ENCODE measurements around the gene UMAD1. TPM values are rescaled to one million over a fixed set of nuclear protein-coding genes. Genes with fewer than 3 reads are reported as not detected.

The UMAD1 gene
- total and polyA plus RNA-seq, 2 experiments from 2014 or later: 8.4 to 12.4 TPM

- Histone ChIP-seq H3K4me2 (0 out of 2 replicates have a peak overlapping the region, but pooled peaks have one; percentile 4), H3K36me3 (ENCODE audit: insufficient read depth) (no peaks in the 10 kb centered on the region), H3K4me3 (no peak overlapping the region), H3K9me2 (ENCODE audit: insufficient read depth) (0 out of 2 replicates have a peak, but pooled peaks cover 3% of the 10 kb centered on the region), H2AFZ (no peak overlapping the region), H3K4me1 (ENCODE audit: insufficient read depth) (peaks cover 47% of the 10 kb centered on the region), H4K20me1 (replicated peaks; ENCODE audit: insufficient read depth) (no peaks in the 10 kb centered on the region), H3K27me3 (ENCODE audit: insufficient read depth) (no peaks in the 10 kb centered on the region), H3F3A (replicated peaks; ENCODE audit: low read depth) (no peaks in the 10 kb centered on the region), H3K79me2 (replicated peaks; ENCODE audit: insufficient read depth) (no peaks in the 10 kb centered on the region), H3K27ac (ENCODE audit: low read depth) (no peak overlapping the region)
- Mint-ChIP-seq H3K36me3 (ENCODE audit: low read depth) (no peaks in the 10 kb centered on the region), H3K4me3 (no peak overlapping the region), H3K4me1 (peaks cover 49% of the 10 kb centered on the region), H3K27me3 (ENCODE audit: insufficient read depth, low read depth, poor library complexity) (no peaks in the 10 kb centered on the region), H3K9me3 (no peaks in the 10 kb centered on the region), H3K27ac (no peak overlapping the region)
- ATAC-seq (no peak), DNase-seq (ENCODE audit: low spot score) (no peak)
- TF ChIP-seq CTCF (conservative IDR thresholded peaks at IDR 0.05; ENCODE audit: low read depth in 2 of 2): no peak
- TF ChIP-seq ZNF462 (CRISPR knock-in tag; IDR thresholded peaks at IDR 0.05): no peak
- no peak for TF ChIP-seq CREB1 (CRISPR knock-in tag; IDR thresholded peaks at IDR 0.05; ENCODE audit: low read depth)
- no peak for TF ChIP-seq NANOG (IDR thresholded peaks at IDR 0.05; ENCODE audit: borderline replicate concordance)
- no peak for TF ChIP-seq ETS1 (IDR thresholded peaks at IDR 0.05)
- TF ChIP-seq REST (IDR thresholded peaks at IDR 0.05; ENCODE audit: unreplicated experiment): no peak
- TF ChIP-seq POLR2AphosphoS5 (IDR thresholded peaks at IDR 0.05; ENCODE audit: low read depth): no peak
- TF ChIP-seq EZH2phosphoT487 (IDR thresholded peaks at IDR 0.05; ENCODE audit: unreplicated experiment): no peak
- TF ChIP-seq ZNF331 (CRISPR knock-in tag; IDR thresholded peaks at IDR 0.05; ENCODE audit: low read depth): no peak
- TF ChIP-seq ZNF114 (CRISPR knock-in tag; IDR thresholded peaks at IDR 0.05): no peak
- no peak for TF ChIP-seq EZH2 (IDR thresholded peaks at IDR 0.05; ENCODE audit: low read depth, unreplicated experiment)
- TF ChIP-seq JUNB (IDR thresholded peaks at IDR 0.05; ENCODE audit: unreplicated experiment): no peak
- TF ChIP-seq STAT1 (IDR thresholded peaks at IDR 0.05; ENCODE audit: unreplicated experiment): no peak
Measured at GRCh38 chr7:7923818-7924217, 283.3 kb downstream of the UMAD1 start.
